ENCODE data around the gene MR1. TPM values are rescaled to one million over a fixed set of nuclear protein-coding genes. Genes with fewer than 3 reads are reported as not detected.

The MR1 gene
- total and polyA plus RNA-seq, 11 donors: 0.65 to 21.0 (median 3.5) TPM

- peaks cover 0 to 72% (median 29%) of the 10 kb centered on the region in 12 donors for H3K4me1 ChIP-seq
- ATAC-seq (peak; percentile 86 to 97 (median 94)), DNase-seq (peak; percentile 96 to 99 (median 97))
- intact Hi-C loops (cut with DNase I): loop anchor here in 3 of 10 donors (2.0 to 5.0 kb wide), 2 partner anchors 15 to 37 kb away; no protein-coding TSS in a partner anchor
- 1 to 3% (median 2%) methylated on average over 55 to 104 of the region's 104 CpGs for WGBS, 4 donors
- peak in 1 of 2 donors; percentile 56 for TF ChIP-seq POLR2A (IDR thresholded peaks at IDR 0.05)
- no peak for TF ChIP-seq CTCF (IDR thresholded peaks at IDR 0.05)
- no peaks in the 10 kb centered on the region for H3K27me3 ChIP-seq
- peak overlapping the region; percentile 68 to 95 (median 90) for H3K27ac ChIP-seq
- no peaks in the 10 kb centered on the region for H3K9me3 ChIP-seq
- peak overlapping the region; percentile 48 to 89 (median 71) for H3K4me3 ChIP-seq
- H3K36me3 ChIP-seq: no peaks in the 10 kb centered on the region
These were observed 71.6 kb downstream of the MR1 start for GRCh38 chr1:181105134-181106021.

GRCh38 chr1:181106022-181106312, 72.2 kb downstream of the MR1 start:
- Histone ChIP-seq H3K27ac (peak overlapping the region in 11 of 12 donors; percentile 53 to 92 (median 74)), H3K4me1 (peaks cover 0 to 66% (median 29%) of the 10 kb centered on the region in 12 donors), H3K4me3 (peak overlapping the region in 11 of 12 donors; percentile 28 to 89 (median 68)), H3K9me3 (no peaks in the 10 kb centered on the region), H3K36me3 (no peaks in the 10 kb centered on the region), H3K27me3 (no peaks in the 10 kb centered on the region)
- intact Hi-C loops (cut with DNase I): loop anchor here in 1 of 10 donors (2.0 to 5.0 kb wide), 2 partner anchors 15 to 36 kb away; no protein-coding TSS in a partner anchor
- WGBS, 4 donors: 52 to 65% (median 58%) methylated on average over 3 of the region's 3 CpGs
- DNase-seq (no peak), ATAC-seq (no peak)
- TF ChIP-seq POLR2A (IDR thresholded peaks at IDR 0.05): no peak
- TF ChIP-seq CTCF (IDR thresholded peaks at IDR 0.05): no peak

GRCh38 chr1:181106479-181106878, 72.7 kb downstream of the MR1 start:
- H3K36me3 ChIP-seq: no peaks in the 10 kb centered on the region
- no peak for TF ChIP-seq POLR2A (IDR thresholded peaks at IDR 0.05)
- TF ChIP-seq CTCF (IDR thresholded peaks at IDR 0.05): no peak
- WGBS, 4 donors: 54 to 63% (median 59%) methylated on average over 6 of the region's 6 CpGs
- DNase-seq (no peak), ATAC-seq (no peak)
- peaks cover 0 to 64% (median 28%) of the 10 kb centered on the region in 12 donors for H3K4me1 ChIP-seq
- H3K27me3 ChIP-seq: no peaks in the 10 kb centered on the region
- no peaks in the 10 kb centered on the region for H3K9me3 ChIP-seq
- intact Hi-C loops (cut with DNase I): loop anchor here in 1 of 10 donors (2.0 to 5.0 kb wide), 2 partner anchors 16 to 36 kb away; no protein-coding TSS in a partner anchor
- peak overlapping the region in 9 of 12 donors; percentile 7 to 92 (median 74) for H3K27ac ChIP-seq
- H3K4me3 ChIP-seq: peak overlapping the region in 2 of 12 donors; percentile 70 to 72

GRCh38 chr1:181107711-181108110, 73.9 kb downstream of the MR1 start:
- Histone ChIP-seq H3K27ac (no peak overlapping the region), H3K4me1 (peaks cover 4 to 64% (median 33%) of the 10 kb centered on the region in 12 donors)

More at GRCh38 chr1:181107711-181108110, 73.9 kb downstream of the MR1 start:
- no peaks in the 10 kb centered on the region for H3K9me3 ChIP-seq
- no peak overlapping the region for H3K4me3 ChIP-seq
- TF ChIP-seq CTCF (IDR thresholded peaks at IDR 0.05): no peak
- no peak for TF ChIP-seq POLR2A (IDR thresholded peaks at IDR 0.05)
- no peak for DNase-seq
- no peaks in the 10 kb centered on the region for H3K36me3 ChIP-seq
- H3K27me3 ChIP-seq: no peaks in the 10 kb centered on the region
- ATAC-seq: no peak
- 10 to 22% (median 15%) methylated on average over 2 of the region's 2 CpGs for WGBS, 4 donors
- intact Hi-C loops (cut with DNase I): loop anchor here in 1 of 10 donors (2.0 to 5.0 kb wide), 2 partner anchors 17 to 35 kb away; no protein-coding TSS in a partner anchor

All from heart left ventricle (tissue), 16 donors.